ENCODE measurements around the gene KRT77. TPM values are rescaled to one million over a fixed set of nuclear protein-coding genes. Genes with fewer than 3 reads are reported as not detected.

The KRT77 gene
- total RNA-seq, 6 donors from 2014 or later = not detected

DNA sequence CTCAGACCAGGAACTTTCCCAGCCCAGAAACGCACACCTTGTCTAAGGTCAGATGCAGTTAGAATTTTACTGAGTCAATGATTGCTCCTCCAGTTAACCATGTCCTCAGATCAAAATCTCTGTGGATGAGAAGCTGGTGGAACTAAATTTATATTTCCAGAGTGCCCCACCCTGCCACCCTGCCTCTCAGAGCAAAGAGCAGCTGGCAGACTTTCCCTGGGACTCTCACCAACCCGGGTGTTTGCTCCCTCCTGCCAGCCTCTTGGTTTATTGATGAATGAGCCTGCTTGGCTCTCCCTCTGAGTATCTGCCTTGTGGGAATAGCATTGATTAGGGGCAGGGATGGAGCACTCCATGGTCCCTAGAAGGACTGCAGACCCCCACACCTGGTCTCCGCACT lies 17.3 kb downstream of the KRT77 start:
- Histone ChIP-seq H3K9me3 (no peaks in the 10 kb centered on the region), H3K27ac (no peak overlapping the region), H3K36me3 (no peaks in the 10 kb centered on the region), H3K4me3 (no peak overlapping the region), H3K4me1 (peaks cover 1 to 7% (median 4%) of the 10 kb centered on the region in 4 donors), H3K27me3 (peaks cover 0 to 8% (median 2%) of the 10 kb centered on the region in 4 donors)
- ATAC-seq (ENCODE audit: low FRiP score in 2 of 2) (no peak), DNase-seq (no peak)
- 82 to 87% methylated on average over 3 of the region's 3 CpGs for WGBS, 2 donors
- TF ChIP-seq POLR2AphosphoS5 (IDR thresholded peaks at IDR 0.05) (no peak), POLR2A (IDR thresholded peaks at IDR 0.05) (no peak), EP300 (IDR thresholded peaks at IDR 0.05) (no peak)
- TF ChIP-seq, protein P1, sequence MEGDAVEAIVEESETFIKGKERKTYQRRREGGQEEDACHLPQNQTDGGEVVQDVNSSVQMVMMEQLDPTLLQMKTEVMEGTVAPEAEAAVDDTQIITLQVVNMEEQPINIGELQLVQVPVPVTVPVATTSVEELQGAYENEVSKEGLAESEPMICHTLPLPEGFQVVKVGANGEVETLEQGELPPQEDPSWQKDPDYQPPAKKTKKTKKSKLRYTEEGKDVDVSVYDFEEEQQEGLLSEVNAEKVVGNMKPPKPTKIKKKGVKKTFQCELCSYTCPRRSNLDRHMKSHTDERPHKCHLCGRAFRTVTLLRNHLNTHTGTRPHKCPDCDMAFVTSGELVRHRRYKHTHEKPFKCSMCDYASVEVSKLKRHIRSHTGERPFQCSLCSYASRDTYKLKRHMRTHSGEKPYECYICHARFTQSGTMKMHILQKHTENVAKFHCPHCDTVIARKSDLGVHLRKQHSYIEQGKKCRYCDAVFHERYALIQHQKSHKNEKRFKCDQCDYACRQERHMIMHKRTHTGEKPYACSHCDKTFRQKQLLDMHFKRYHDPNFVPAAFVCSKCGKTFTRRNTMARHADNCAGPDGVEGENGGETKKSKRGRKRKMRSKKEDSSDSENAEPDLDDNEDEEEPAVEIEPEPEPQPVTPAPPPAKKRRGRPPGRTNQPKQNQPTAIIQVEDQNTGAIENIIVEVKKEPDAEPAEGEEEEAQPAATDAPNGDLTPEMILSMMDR (IDR thresholded peaks at IDR 0.05) = no peak

DNA sequence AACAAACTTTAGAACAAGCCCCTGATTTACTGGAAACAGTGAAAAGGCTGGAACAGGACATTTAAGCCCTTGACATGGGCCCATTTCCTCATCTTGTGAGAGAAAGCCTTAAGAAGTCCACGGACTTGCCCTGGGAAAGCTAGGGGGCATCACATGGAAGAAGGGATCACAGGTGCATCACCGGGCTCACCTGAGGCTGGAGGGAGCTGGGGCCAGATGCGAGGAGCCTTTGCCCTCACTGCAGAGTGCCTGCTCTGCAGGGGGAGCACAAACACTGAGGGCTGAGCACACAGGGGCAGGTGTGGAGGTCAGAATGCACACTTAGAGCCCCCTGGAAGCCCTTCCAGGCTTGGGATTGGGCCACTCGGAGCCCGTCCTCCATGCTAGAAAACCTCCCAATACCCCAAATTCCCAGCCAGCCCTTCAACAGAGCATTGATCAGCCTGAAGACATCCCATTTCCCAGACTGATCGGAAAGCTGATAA lies 17.9 kb downstream of the KRT77 start:
- H3K4me3 ChIP-seq = no peak overlapping the region
- no peaks in the 10 kb centered on the region for H3K9me3 ChIP-seq
- no peak for DNase-seq
- H3K4me1 ChIP-seq = peaks cover 0 to 1% (median 0%) of the 10 kb centered on the region in 4 donors
- no peak for ATAC-seq (ENCODE audit: low FRiP score in 2 of 2)
- peaks cover 0 to 4% (median 0%) of the 10 kb centered on the region in 4 donors for H3K27me3 ChIP-seq
- H3K27ac ChIP-seq = no peak overlapping the region
- no peaks in the 10 kb centered on the region for H3K36me3 ChIP-seq
- WGBS, 2 donors = 66 to 69% methylated on average over 4 to 6 of the region's 6 CpGs
- TF ChIP-seq EP300 (IDR thresholded peaks at IDR 0.05) (no peak), POLR2AphosphoS5 (IDR thresholded peaks at IDR 0.05) (no peak), POLR2A (IDR thresholded peaks at IDR 0.05) (no peak)
- TF ChIP-seq, protein P1 (IDR thresholded peaks at IDR 0.05) = no peak

DNA sequence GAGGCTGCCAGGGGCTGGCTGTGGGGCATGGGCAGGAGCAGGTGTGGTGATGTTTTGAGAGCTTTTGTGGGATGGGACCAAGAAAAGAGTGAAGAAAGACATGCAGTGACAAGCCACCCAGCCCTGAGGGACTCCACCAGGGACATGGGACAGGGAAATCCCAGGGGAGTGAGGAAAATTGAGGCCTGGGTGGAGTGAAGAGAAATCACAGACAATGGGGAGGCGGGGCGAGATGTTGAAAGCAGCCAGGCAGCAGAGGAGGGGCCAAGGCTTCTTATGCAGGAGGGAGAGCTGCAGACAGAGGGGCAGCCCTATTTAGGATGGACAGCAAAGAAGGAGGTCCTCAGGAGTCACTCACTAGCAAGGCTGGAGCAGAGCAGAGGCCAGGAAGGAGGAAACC lies 18.9 kb downstream of the KRT77 start:
- DNase-seq (no peak), ATAC-seq (ENCODE audit: low FRiP score in 2 of 2) (no peak)
- WGBS, 2 donors = 83 to 90% methylated on average over 2 of the region's 2 CpGs
- Histone ChIP-seq H3K36me3 (no peaks in the 10 kb centered on the region), H3K4me1 (no peaks in the 10 kb centered on the region), H3K9me3 (no peaks in the 10 kb centered on the region), H3K4me3 (no peak overlapping the region), H3K27me3 (no peaks in the 10 kb centered on the region), H3K27ac (no peak overlapping the region)
- no peak for TF ChIP-seq EP300 (IDR thresholded peaks at IDR 0.05)
- TF ChIP-seq POLR2AphosphoS5 (IDR thresholded peaks at IDR 0.05) = no peak
- TF ChIP-seq, protein P1 (IDR thresholded peaks at IDR 0.05) = no peak
- no peak for TF ChIP-seq POLR2A (IDR thresholded peaks at IDR 0.05)

DNA sequence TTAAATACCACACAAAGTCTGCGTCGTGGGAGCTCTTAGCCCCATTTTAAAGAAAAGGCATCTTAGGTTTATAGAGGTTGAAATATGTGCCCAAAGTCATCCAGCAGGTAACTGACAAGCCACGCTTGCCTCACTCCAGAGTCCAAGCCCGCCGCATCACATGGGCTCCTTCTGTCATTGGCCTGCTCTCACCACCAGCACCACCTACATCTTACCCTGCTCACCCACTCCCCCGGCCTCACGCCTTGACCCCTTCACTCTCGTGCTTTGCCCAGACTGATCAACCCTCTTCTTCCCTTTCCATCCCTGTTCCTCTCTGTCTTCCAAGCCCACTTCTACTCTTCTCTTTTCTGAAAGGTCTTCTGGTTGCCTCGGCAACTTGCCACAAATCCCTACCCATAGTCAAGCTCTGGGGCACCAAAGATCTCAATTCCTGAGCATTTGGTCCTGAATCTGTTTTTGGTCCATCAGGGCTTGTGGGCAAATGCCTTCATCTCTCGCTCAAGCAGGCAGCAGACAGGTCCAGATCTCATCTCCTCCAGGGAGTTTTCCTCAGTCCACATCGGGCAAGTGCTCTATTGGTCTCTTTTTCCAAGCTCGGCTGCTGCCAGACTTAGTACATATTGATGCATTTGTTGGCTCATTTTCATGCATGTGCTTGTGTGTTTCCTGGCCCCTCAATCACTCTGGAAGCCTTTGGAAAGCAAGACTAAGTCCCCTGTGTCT lies 19.6 kb downstream of the KRT77 start:
- 83 to 87% methylated on average over 12 of the region's 12 CpGs for WGBS, 2 donors
- Histone ChIP-seq H3K4me1 (no peaks in the 10 kb centered on the region), H3K9me3 (no peaks in the 10 kb centered on the region), H3K4me3 (no peak overlapping the region), H3K27ac (no peak overlapping the region), H3K27me3 (no peaks in the 10 kb centered on the region), H3K36me3 (no peaks in the 10 kb centered on the region)
- peak in 1 of 2 donors; percentile 21 for ATAC-seq (ENCODE audit: low FRiP score in 2 of 2)
- TF ChIP-seq POLR2AphosphoS5 (IDR thresholded peaks at IDR 0.05) (no peak), EP300 (IDR thresholded peaks at IDR 0.05) (no peak), POLR2A (IDR thresholded peaks at IDR 0.05) (no peak)
- TF ChIP-seq, protein P1 (IDR thresholded peaks at IDR 0.05) = no peak
- DNase-seq = no peak
